ENCODE data around the gene NAAA.

The NAAA gene

DNA sequence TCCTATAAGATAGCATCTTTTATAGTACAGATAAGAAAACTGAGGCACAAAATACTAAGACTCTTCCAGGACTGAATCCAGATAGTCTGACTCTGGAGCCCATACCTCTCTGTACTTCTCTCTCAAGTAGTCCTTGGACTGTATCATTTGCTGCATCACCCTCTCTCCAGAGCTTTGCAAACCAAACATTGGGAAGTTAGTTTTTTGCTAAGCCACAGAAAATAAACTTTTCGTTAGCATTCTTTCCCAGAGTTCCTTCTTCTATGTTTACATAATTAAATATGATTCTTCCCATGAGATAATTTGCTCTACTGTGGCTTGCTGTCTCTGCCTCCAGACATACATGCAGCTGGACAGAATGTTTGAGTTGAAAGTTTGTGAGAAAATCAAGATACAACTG lies 60.5 kb downstream of the NAAA start:
- TF ChIP-seq FOXP2 (optimal IDR thresholded peaks at IDR 0.05; ENCODE audit: borderline replicate concordance, extremely low read depth, extremely low read length, insufficient read depth) (no peak), SIN3A (IDR thresholded peaks at IDR 0.05; ENCODE audit: borderline replicate concordance, insufficient read depth, low read length) (no peak), TAF1 (IDR thresholded peaks at IDR 0.05; ENCODE audit: borderline replicate concordance, insufficient read depth, low read length) (no peak)

DNA sequence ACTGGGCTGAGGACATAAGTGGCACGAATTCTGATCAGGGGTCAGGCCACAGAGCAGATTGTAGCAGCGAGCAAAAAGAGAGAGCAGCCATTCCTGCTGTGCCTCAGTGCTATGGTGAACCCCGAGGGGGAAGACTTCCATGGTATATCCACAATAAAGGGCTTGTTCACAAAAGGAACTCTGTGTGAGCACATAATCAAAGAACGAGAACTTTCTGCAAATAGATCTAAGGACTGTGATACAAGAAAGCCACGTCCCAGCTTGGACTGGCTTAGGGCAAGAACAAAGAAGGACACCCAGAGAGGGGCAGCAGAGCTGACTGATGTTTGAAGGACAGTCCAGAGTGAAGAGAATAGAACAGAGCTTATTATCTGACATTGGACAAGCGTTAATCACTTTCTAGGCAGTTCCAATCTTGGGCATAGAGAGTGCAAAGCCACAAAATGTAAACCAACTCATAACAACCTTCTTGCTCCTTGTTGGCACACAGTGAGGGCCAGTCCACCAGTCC lies 62.5 kb downstream of the NAAA start:
- no peak for TF ChIP-seq POLR2AphosphoS5 (IDR thresholded peaks at IDR 0.05; ENCODE audit: low read depth, low read length)
- TF ChIP-seq, protein P1, sequence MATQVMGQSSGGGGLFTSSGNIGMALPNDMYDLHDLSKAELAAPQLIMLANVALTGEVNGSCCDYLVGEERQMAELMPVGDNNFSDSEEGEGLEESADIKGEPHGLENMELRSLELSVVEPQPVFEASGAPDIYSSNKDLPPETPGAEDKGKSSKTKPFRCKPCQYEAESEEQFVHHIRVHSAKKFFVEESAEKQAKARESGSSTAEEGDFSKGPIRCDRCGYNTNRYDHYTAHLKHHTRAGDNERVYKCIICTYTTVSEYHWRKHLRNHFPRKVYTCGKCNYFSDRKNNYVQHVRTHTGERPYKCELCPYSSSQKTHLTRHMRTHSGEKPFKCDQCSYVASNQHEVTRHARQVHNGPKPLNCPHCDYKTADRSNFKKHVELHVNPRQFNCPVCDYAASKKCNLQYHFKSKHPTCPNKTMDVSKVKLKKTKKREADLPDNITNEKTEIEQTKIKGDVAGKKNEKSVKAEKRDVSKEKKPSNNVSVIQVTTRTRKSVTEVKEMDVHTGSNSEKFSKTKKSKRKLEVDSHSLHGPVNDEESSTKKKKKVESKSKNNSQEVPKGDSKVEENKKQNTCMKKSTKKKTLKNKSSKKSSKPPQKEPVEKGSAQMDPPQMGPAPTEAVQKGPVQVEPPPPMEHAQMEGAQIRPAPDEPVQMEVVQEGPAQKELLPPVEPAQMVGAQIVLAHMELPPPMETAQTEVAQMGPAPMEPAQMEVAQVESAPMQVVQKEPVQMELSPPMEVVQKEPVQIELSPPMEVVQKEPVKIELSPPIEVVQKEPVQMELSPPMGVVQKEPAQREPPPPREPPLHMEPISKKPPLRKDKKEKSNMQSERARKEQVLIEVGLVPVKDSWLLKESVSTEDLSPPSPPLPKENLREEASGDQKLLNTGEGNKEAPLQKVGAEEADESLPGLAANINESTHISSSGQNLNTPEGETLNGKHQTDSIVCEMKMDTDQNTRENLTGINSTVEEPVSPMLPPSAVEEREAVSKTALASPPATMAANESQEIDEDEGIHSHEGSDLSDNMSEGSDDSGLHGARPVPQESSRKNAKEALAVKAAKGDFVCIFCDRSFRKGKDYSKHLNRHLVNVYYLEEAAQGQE (IDR thresholded peaks at IDR 0.05; ENCODE audit: insufficient read depth in 1 of 2, low read depth in 2 of 2, low read length in 2 of 2), result no peak

DNA sequence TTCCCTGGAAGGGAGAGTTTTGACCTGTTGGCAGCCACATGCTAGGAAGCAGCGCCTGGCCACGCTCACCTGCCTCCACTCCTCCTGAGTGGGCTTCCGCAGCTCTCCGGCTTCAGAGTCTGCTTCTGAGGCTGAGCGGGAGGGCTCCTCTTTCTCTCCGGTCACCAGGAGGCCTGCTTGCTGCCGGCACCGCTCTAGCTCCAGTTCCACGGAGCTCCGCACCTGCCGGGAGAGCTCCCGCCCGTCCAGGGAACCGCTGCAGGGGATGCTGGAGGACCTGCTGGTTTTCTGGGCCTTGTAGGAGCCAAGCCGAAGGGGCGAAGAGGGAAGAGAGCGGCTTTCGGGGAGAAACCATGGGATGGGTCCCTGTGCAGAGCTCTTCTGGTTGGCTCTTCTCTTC lies 64.6 kb downstream of the NAAA start:
- TF ChIP-seq TAF1 (IDR thresholded peaks at IDR 0.05; ENCODE audit: borderline replicate concordance, insufficient read depth, low read length) (no peak), FOXP2 (optimal IDR thresholded peaks at IDR 0.05; ENCODE audit: borderline replicate concordance, extremely low read depth, extremely low read length, insufficient read depth) (no peak), POLR2AphosphoS5 (IDR thresholded peaks at IDR 0.05; ENCODE audit: low read depth, low read length) (no peak), SIN3A (IDR thresholded peaks at IDR 0.05; ENCODE audit: borderline replicate concordance, insufficient read depth, low read length) (no peak)
- TF ChIP-seq, protein P1 (IDR thresholded peaks at IDR 0.05; ENCODE audit: insufficient read depth in 1 of 2, low read depth in 2 of 2, low read length in 2 of 2), result no peak

DNA sequence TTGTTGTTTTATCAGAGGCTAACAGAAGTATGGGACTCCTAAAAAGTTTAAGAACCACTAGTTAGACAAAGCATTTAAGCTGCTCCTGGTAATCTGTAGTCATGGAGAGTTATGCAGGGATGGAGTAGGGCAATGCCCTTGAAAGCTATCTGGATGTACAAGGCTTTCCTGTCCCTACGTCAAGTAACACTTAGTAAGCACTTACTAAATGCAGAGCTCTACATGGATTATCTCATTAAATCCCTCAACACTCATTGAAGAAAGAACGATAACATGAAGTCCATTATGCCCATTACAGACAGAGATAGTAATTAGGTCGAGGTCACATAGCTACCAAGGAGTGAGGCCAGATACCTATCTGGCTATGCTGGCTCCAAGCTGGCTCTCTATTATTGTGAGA lies 71.7 kb downstream of the NAAA start:
- TF ChIP-seq SIN3A (IDR thresholded peaks at IDR 0.05; ENCODE audit: borderline replicate concordance, insufficient read depth, low read length), result no peak
- TF ChIP-seq, protein P1 (IDR thresholded peaks at IDR 0.05; ENCODE audit: insufficient read depth in 1 of 2, low read depth in 2 of 2, low read length in 2 of 2), result no peak
- no peak for TF ChIP-seq POLR2AphosphoS5 (IDR thresholded peaks at IDR 0.05; ENCODE audit: low read depth, low read length)
- no peak for TF ChIP-seq TAF1 (IDR thresholded peaks at IDR 0.05; ENCODE audit: borderline replicate concordance, insufficient read depth, low read length)
- TF ChIP-seq FOXP2 (optimal IDR thresholded peaks at IDR 0.05; ENCODE audit: borderline replicate concordance, extremely low read depth, extremely low read length, insufficient read depth), result no peak

DNA sequence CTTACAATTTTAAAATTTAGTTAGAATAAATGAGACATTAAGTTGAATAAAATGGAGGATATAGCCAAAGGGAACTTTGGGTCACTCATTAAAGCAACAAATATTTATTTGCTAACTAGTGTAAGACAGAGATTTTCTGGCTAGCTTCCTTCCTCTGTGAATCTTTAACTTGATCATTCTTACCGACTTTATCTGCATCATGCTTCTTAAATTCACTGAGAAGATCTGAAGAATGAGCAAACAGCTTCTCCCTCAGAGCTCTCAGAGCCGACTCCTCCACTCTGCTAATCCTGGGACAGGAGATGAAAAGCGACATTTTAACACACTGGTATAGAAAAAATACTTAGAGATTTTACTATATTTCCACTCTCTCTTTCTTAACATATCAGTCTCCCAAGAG lies 73.7 kb downstream of the NAAA start:
- TF ChIP-seq, protein P1 (IDR thresholded peaks at IDR 0.05; ENCODE audit: insufficient read depth in 1 of 2, low read depth in 2 of 2, low read length in 2 of 2), result no peak
- TF ChIP-seq FOXP2 (optimal IDR thresholded peaks at IDR 0.05; ENCODE audit: borderline replicate concordance, extremely low read depth, extremely low read length, insufficient read depth) (no peak), SIN3A (IDR thresholded peaks at IDR 0.05; ENCODE audit: borderline replicate concordance, insufficient read depth, low read length) (no peak), POLR2AphosphoS5 (IDR thresholded peaks at IDR 0.05; ENCODE audit: low read depth, low read length) (no peak), TAF1 (IDR thresholded peaks at IDR 0.05; ENCODE audit: borderline replicate concordance, insufficient read depth, low read length) (no peak)
